ENCODE data around the gene ALOXE3.

DNA sequence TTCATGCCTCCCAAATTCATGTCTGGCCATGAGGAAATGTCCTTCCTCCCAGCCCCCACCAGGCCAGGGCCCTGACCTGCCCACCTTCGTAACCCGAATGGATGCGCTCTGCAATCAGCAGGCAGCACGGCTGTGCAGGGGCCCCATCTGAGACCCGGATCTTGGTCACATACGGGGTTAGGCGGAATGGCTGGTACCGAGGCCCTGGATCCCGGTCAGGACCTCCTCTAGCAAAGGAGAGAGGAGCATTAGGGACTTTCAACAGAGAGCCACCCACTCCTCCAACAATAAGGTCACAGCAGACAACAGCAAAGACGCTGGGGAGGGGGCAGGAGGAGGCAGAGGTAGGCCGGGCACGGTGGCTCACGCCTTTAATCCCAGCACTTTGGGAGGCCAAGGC lies 30.2 kb upstream of the ALOXE3 start:
- TF ChIP-seq, protein P1, sequence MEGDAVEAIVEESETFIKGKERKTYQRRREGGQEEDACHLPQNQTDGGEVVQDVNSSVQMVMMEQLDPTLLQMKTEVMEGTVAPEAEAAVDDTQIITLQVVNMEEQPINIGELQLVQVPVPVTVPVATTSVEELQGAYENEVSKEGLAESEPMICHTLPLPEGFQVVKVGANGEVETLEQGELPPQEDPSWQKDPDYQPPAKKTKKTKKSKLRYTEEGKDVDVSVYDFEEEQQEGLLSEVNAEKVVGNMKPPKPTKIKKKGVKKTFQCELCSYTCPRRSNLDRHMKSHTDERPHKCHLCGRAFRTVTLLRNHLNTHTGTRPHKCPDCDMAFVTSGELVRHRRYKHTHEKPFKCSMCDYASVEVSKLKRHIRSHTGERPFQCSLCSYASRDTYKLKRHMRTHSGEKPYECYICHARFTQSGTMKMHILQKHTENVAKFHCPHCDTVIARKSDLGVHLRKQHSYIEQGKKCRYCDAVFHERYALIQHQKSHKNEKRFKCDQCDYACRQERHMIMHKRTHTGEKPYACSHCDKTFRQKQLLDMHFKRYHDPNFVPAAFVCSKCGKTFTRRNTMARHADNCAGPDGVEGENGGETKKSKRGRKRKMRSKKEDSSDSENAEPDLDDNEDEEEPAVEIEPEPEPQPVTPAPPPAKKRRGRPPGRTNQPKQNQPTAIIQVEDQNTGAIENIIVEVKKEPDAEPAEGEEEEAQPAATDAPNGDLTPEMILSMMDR (IDR thresholded peaks at IDR 0.05; ENCODE audit: low read depth, low read length), result no peak
- no peak for TF ChIP-seq POLR2A (IDR thresholded peaks at IDR 0.05; ENCODE audit: extremely low read depth, insufficient read length)
- TF ChIP-seq, protein P2, sequence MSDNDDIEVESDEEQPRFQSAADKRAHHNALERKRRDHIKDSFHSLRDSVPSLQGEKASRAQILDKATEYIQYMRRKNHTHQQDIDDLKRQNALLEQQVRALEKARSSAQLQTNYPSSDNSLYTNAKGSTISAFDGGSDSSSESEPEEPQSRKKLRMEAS (IDR thresholded peaks at IDR 0.05; ENCODE audit: low read depth, low read length), result no peak
